Measurements from ENCODE around the gene FAM120B. TPM values are rescaled to one million over a fixed set of nuclear protein-coding genes. Genes with fewer than 3 reads are reported as not detected.

FAM120B gene
- total RNA-seq, 4 donors from 2014 or later, result 24.6 to 40.3 (median 31.9) TPM

DNA sequence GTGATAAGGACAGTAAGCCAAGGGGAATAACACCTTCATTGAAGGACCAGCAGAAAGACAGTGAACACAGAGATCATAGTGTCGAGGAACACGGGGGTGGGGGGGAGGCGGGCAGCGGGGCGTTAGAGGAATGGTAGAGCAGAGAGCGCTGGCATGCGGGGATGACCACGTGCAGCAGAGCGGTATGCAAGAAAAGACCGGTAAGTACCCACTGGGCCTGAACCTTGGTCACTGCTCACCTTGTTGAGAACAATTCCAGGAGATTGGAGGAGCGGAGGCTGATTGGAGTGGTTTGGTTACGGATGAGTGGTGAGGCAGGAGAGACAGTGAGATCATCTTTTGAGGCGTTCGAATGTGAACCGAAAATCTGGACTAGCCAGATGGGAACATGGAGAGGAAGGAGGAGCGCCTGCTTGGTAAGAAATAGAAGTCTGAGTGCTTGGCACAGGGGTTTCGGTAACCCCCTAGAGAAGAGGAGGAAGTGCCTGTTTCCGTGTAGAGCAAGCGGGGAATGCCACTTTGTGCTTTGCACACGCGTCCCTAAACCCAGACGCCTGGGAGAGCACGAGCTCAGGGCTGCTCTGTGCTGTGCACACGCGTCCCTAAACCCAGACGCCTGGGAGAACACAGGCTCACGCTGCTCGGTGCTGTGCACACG is 70.0 kb downstream of the FAM120B start:
- ATAC-seq, result no peak
- WGBS, 2 donors (ENCODE audit: low coverage in 1 of 2), result 88 to 91% methylated on average over 5 to 16 of the region's 29 CpGs
- TF ChIP-seq POLR2A (IDR thresholded peaks at IDR 0.05) (no peak), CTCF (IDR thresholded peaks at IDR 0.05) (no peak), EP300 (IDR thresholded peaks at IDR 0.05) (no peak), POLR2AphosphoS5 (IDR thresholded peaks at IDR 0.05) (no peak)
- peaks cover 0 to 44% of the 10 kb centered on the region in 2 donors for H3K36me3 ChIP-seq
- H3K9me3 ChIP-seq, result no peaks in the 10 kb centered on the region
- no peak overlapping the region for H3K4me3 ChIP-seq
- H3K27me3 ChIP-seq, result no peaks in the 10 kb centered on the region
- no peak overlapping the region for H3K27ac ChIP-seq
- no peaks in the 10 kb centered on the region for H3K4me1 ChIP-seq

- H3K4me3 ChIP-seq, result no peak overlapping the region
- H3K27me3 ChIP-seq, result no peaks in the 10 kb centered on the region
- H3K27ac ChIP-seq, result no peak overlapping the region
- TF ChIP-seq POLR2A (IDR thresholded peaks at IDR 0.05), result no peak
- no peak for TF ChIP-seq CTCF (IDR thresholded peaks at IDR 0.05)
- TF ChIP-seq POLR2AphosphoS5 (IDR thresholded peaks at IDR 0.05), result no peak
- no peak for TF ChIP-seq EP300 (IDR thresholded peaks at IDR 0.05)
- WGBS, 2 donors (ENCODE audit: low coverage in 1 of 2), result 72 to 79% methylated on average over 5 to 8 of the region's 10 CpGs
- H3K9me3 ChIP-seq, result no peaks in the 10 kb centered on the region
- ATAC-seq, result no peak
- no peaks in the 10 kb centered on the region for H3K4me1 ChIP-seq
- peaks cover 0 to 28% of the 10 kb centered on the region in 2 donors for H3K36me3 ChIP-seq
Observed at GRCh38 chr6:170378502-170378901, 71.9 kb downstream of the FAM120B start.

DNA sequence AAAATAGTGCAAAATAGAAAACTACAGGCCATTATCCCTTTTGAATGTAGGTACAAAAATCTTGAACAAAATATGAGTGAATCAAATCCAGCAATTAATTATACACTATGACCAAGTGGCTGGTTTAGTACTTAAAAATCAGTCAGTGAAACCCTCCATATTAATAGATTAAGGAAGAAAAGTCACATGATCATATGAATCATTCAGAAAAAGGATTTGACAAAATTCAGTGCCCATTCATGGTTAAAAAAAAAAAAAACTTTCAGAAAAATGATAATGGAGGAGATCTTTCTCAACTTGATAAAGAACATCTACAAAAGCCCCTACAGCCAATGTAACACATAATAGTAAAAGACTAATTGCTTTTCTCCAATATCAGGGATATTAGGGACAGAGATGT is 75.0 kb downstream of the FAM120B start:
- Histone ChIP-seq H3K27me3 (no peaks in the 10 kb centered on the region), H3K4me1 (no peaks in the 10 kb centered on the region), H3K4me3 (no peak overlapping the region), H3K36me3 (peaks cover 0 to 14% of the 10 kb centered on the region in 2 donors), H3K27ac (no peak overlapping the region), H3K9me3 (no peaks in the 10 kb centered on the region)
- TF ChIP-seq POLR2AphosphoS5 (IDR thresholded peaks at IDR 0.05), result no peak
- TF ChIP-seq POLR2A (IDR thresholded peaks at IDR 0.05), result no peak
- TF ChIP-seq CTCF (IDR thresholded peaks at IDR 0.05), result no peak
- TF ChIP-seq EP300 (IDR thresholded peaks at IDR 0.05), result no peak
- ATAC-seq, result no peak

DNA sequence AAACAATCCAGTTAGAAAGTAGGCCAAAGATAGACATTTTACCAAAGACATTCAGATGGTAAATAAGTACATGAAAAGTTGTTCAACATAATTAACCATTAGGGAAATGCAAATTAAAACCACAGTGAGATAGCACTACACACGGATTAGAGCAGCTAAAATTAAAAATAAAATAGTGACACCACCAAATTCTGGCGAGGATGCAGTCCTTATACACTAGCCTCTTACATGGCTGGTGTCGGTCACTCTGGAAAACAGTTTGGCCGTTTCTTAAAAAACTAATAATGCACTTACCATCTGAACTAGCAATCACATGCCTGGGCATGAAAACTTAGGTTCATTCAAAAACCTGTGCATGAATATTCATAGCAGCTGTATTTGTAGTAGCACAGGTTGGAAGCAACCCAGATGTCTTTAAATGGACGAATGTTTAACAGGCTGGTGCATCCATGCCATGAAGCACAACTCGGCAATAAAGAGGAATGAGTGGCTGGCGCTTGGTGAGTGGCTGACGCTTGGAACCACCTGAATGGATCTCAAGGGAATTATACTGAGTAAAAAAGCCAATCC is 77.0 kb downstream of the FAM120B start:
- Histone ChIP-seq H3K27ac (no peak overlapping the region), H3K4me1 (no peaks in the 10 kb centered on the region), H3K9me3 (no peaks in the 10 kb centered on the region), H3K27me3 (no peaks in the 10 kb centered on the region), H3K36me3 (peaks cover 0 to 20% of the 10 kb centered on the region in 2 donors), H3K4me3 (no peak overlapping the region)
- ATAC-seq, result no peak
- 81 to 84% methylated on average over 7 to 8 of the region's 8 CpGs for WGBS, 2 donors (ENCODE audit: low coverage in 1 of 2)
- no peak for TF ChIP-seq CTCF (IDR thresholded peaks at IDR 0.05)

GRCh38 chr6:170385506-170385905 is 78.9 kb downstream of the FAM120B start:
- no peak overlapping the region for H3K27ac ChIP-seq
- no peak overlapping the region for H3K4me3 ChIP-seq
- H3K9me3 ChIP-seq, result no peaks in the 10 kb centered on the region
- peaks cover 0 to 32% of the 10 kb centered on the region in 2 donors for H3K36me3 ChIP-seq
- peaks cover 0 to 8% (median 0%) of the 10 kb centered on the region in 3 donors for H3K4me1 ChIP-seq
- WGBS, 2 donors (ENCODE audit: low coverage in 1 of 2), result 89 to 90% methylated on average over 2 to 5 of the region's 5 CpGs
- TF ChIP-seq EP300 (IDR thresholded peaks at IDR 0.05) (no peak), POLR2A (IDR thresholded peaks at IDR 0.05) (no peak), POLR2AphosphoS5 (IDR thresholded peaks at IDR 0.05) (no peak), CTCF (IDR thresholded peaks at IDR 0.05) (no peak)
- no peak for ATAC-seq
- H3K27me3 ChIP-seq, result no peaks in the 10 kb centered on the region

All from gastroesophageal sphincter (tissue), 4 donors.